IMR-90 (cell line): Measurements from ENCODE around the gene UVSSA. TPM values are rescaled to one million over a fixed set of nuclear protein-coding genes. Genes with fewer than 3 reads are reported as not detected.

ENCODE experiments used
- ATAC-seq: fragments of 200-7000 bp; cut with Tn5 transposase; 2 replicates; pipeline ENCODE4 v1.9.1; 2020; ENCODE audit warnings: low read depth, mild to moderate bottlenecking, moderate library complexity
- BruUV-seq: library from RNA; stranded (reverse); fragments of 400-500 nt; replicated peaks from 2 replicates; lab custom pipeline; 2021; lab: Mats Ljungman, UMichigan
- CTCF ChIA-PET: fragments of 300-600 bp; formaldehyde crosslinking; extraction: SDS; loops from one replicate; lab custom pipeline; 2021; ENCODE audit warnings: antibody characterized with exemption; lab: Yijun Ruan, JAX
- POLR2A ChIA-PET: fragments of 300-600 bp; sonication (Branson Sonifier 250); formaldehyde crosslinking; loops from one replicate; lab custom pipeline; 2022; ENCODE audit warnings: antibody characterized with exemption; ENCODE audit not compliant: unreplicated experiment; lab: Charles Lee
- DNase-seq: peaks from one replicate; pipeline ENCODE4 v3.0.0; 2013
- H2AFZ ChIP-seq: replicated peaks from 2 replicates; pipeline ENCODE3; 2013; ENCODE audit warnings: low read length, mild to moderate bottlenecking; ENCODE audit not compliant: poor library complexity
- H2AK5ac ChIP-seq: 2 replicates; pipeline ENCODE4 v1.6.1; 2013; ENCODE audit warnings: low read depth, low read length, inconsistent platforms
- H2AK9ac ChIP-seq: replicated peaks from 2 replicates; pipeline ENCODE3; 2013; ENCODE audit warnings: mild to moderate bottlenecking, low read depth, low read length, moderate library complexity; ENCODE audit not compliant: poor library complexity
- H2BK120ac ChIP-seq: 2 replicates; pipeline ENCODE4 v1.6.1; 2013; ENCODE audit warnings: low read depth, low read length, inconsistent platforms
- H2BK15ac ChIP-seq: 3 replicates; pipeline ENCODE4 v1.6.1; 2013; ENCODE audit warnings: low read depth, low read length, inconsistent platforms
- H2BK20ac ChIP-seq: 2 replicates; pipeline ENCODE4 v1.6.1; 2013; ENCODE audit warnings: low read depth, mild to moderate bottlenecking, inconsistent platforms, low read length, moderate library complexity
- H2BK5ac ChIP-seq: 2 replicates; pipeline ENCODE4 v1.6.1; 2013; ENCODE audit warnings: mild to moderate bottlenecking, low read depth, low read length, inconsistent platforms; ENCODE audit not compliant: poor library complexity, severe bottlenecking
- H3K14ac ChIP-seq: replicated peaks from 2 replicates; pipeline ENCODE4 v1.6.1; 2013; ENCODE audit warnings: low read depth, low read length, inconsistent platforms
- H3K18ac ChIP-seq: 2 replicates; pipeline ENCODE4 v1.6.1; 2013; ENCODE audit warnings: low read depth, low read length, control low read depth
- H3K23ac ChIP-seq: 2 replicates; pipeline ENCODE4 v1.6.1; 2013; ENCODE audit warnings: low read depth, low read length, inconsistent platforms
- H3K27ac ChIP-seq: 2 replicates; pipeline ENCODE4 v1.5.1; 2013; ENCODE audit warnings: mild to moderate bottlenecking, control low read depth, low read length; ENCODE audit not compliant: insufficient read depth
- H3K27me3 ChIP-seq: 2 replicates; pipeline ENCODE4 v1.6.1; 2013; ENCODE audit warnings: low read length; ENCODE audit not compliant: control insufficient read depth, insufficient read depth
- H3K36me3 ChIP-seq: 2 replicates; pipeline ENCODE4 v1.6.1; 2013; ENCODE audit warnings: low read length, mixed read lengths; ENCODE audit not compliant: control insufficient read depth, insufficient read depth
- H3K4ac ChIP-seq: 2 replicates; pipeline ENCODE4 v1.6.1; 2013; ENCODE audit warnings: low read depth, low read length, inconsistent platforms
- H3K4me1 ChIP-seq: 2 replicates; pipeline ENCODE4 v1.6.1; 2013; ENCODE audit warnings: low read length, mixed read lengths; ENCODE audit not compliant: control insufficient read depth, insufficient read depth
- H3K4me2 ChIP-seq: 2 replicates; pipeline ENCODE4 v1.6.1; 2013; ENCODE audit warnings: low read depth, mild to moderate bottlenecking, control low read depth, low read length, moderate library complexity
- H3K4me3 ChIP-seq: 2 replicates; pipeline ENCODE4 v1.5.1; 2013; ENCODE audit warnings: low read depth, mild to moderate bottlenecking, control low read depth, low read length, moderate library complexity; ENCODE audit not compliant: insufficient read depth
- H3K56ac ChIP-seq: 2 replicates; pipeline ENCODE4 v1.6.1; 2013; ENCODE audit warnings: low read length, inconsistent platforms; ENCODE audit not compliant: insufficient read depth; ENCODE audit errors: extremely low read depth
- H3K79me1 ChIP-seq, 2 experiments: 2 replicates each; pipeline ENCODE4 v1.6.1; 2013; ENCODE audit warnings: low read length in 2 of 2, inconsistent platforms in 1 of 2, low read depth in 1 of 2
- H3K9ac ChIP-seq: 2 replicates; pipeline ENCODE4 v1.6.1; 2013; ENCODE audit warnings: low read depth, low read length, control low read depth
- H3K9me1 ChIP-seq: 2 replicates; pipeline ENCODE4 v1.6.1; 2013; ENCODE audit warnings: low read length, inconsistent platforms; ENCODE audit not compliant: insufficient read depth
- H3K9me3 ChIP-seq: 2 replicates; pipeline ENCODE4 v1.6.1; 2013; ENCODE audit warnings: low read length; ENCODE audit not compliant: control insufficient read depth, insufficient read depth
- H4K20me1 ChIP-seq: 2 replicates; pipeline ENCODE4 v1.6.1; 2013; ENCODE audit warnings: low read length, inconsistent platforms; ENCODE audit not compliant: insufficient read depth
- H4K5ac ChIP-seq: 2 replicates; pipeline ENCODE4 v1.6.1; 2013; ENCODE audit warnings: mild to moderate bottlenecking, low read depth, low read length, control low read depth
- H4K8ac ChIP-seq, 2 experiments: 2 replicates each; pipeline ENCODE4 v1.6.1; 2013; ENCODE audit warnings: low read depth in 2 of 2, low read length in 2 of 2, control low read depth in 1 of 2, inconsistent platforms in 1 of 2
- H4K91ac ChIP-seq: 2 replicates; pipeline ENCODE4 v1.6.1; 2013; ENCODE audit warnings: low read depth, low read length, inconsistent platforms; ENCODE audit not compliant: insufficient read depth
- CEBPB ChIP-seq: IDR thresholded peaks from 2 replicates; pipeline ENCODE4 v1.6.1; 2012; ENCODE audit warnings: low read depth, low read length, improper control_type of control experiment
- CHD1 ChIP-seq: IDR thresholded peaks from 2 replicates; pipeline ENCODE4 v1.6.1; 2012; ENCODE audit warnings: low read depth, low read length, improper control_type of control experiment
- FOS ChIP-seq: fragments of 150-350 bp; IDR thresholded peaks from 2 replicates; pipeline ENCODE4 v1.6.1; 2016; ENCODE audit warnings: low read depth, low read length
- MXI1 ChIP-seq: IDR thresholded peaks from 2 replicates; pipeline ENCODE4 v1.6.1; 2012; ENCODE audit warnings: low read depth, mild to moderate bottlenecking, low read length, moderate library complexity, borderline replicate concordance
- NFE2L2 ChIP-seq: fragments of 150-350 bp; IDR thresholded peaks from 2 replicates; pipeline ENCODE4 v1.6.1; 2016; ENCODE audit warnings: low read depth, mild to moderate bottlenecking, low read length
- POLR2A ChIP-seq: IDR thresholded peaks from 2 replicates; pipeline ENCODE4 v1.6.1; 2012; ENCODE audit warnings: mild to moderate bottlenecking, low read depth, low read length
- RAD21 ChIP-seq: IDR thresholded peaks from 2 replicates; pipeline ENCODE4 v1.6.1; 2012; ENCODE audit warnings: low read length, improper control_type of control experiment
- RCOR1 ChIP-seq: IDR thresholded peaks from 2 replicates; pipeline ENCODE4 v1.6.1; 2012; ENCODE audit warnings: mild to moderate bottlenecking, low read length, improper control_type of control experiment; ENCODE audit not compliant: insufficient replicate concordance
- RFX5 ChIP-seq: IDR thresholded peaks from 2 replicates; pipeline ENCODE4 v1.8.0; 2012; ENCODE audit warnings: low read depth, mild to moderate bottlenecking, low read length, moderate library complexity
- SMC3 ChIP-seq: fragments of 150-350 bp; IDR thresholded peaks from 2 replicates; pipeline ENCODE4 v1.6.1; 2016; ENCODE audit warnings: low read depth, mild to moderate bottlenecking, antibody characterized with exemption, low read length, moderate library complexity
- WGBS, 2 experiments: methylation state at CpG; one replicate each; pipeline versions ENCODE4 v1.1.5 to v1.1.7; 2013; ENCODE audit warnings: missing lambda C conversion rate in 2 of 2; ENCODE audit not compliant: insufficient read length in 1 of 2; ENCODE audit errors: extremely low coverage in 2 of 2; 5-methylcytosine and 5-hydroxymethylcytosine counted together
- dilution Hi-C: fragments of 300-500 bp; cut with HindIII; formaldehyde crosslinking; loops from one replicate; pipeline ENCODE4 v1.14.3; 2018; ENCODE audit warnings: low sequenced_read_pairs; ENCODE audit not compliant: unreplicated experiment
- in situ Hi-C: fragments of 300-500 bp; cut with MboI; formaldehyde crosslinking; loops from 3 replicates; pipeline ENCODE4 v1.14.3; 2019; ENCODE audit warnings: low sequenced_read_pairs, inconsistent platforms, mixed read lengths
- intact Hi-C: fragments of 100-400 bp; cut with micrococcal nuclease; formaldehyde crosslinking; loops from 2 replicates; pipeline ENCODE4 v1.10.0; 2022
- polyA plus RNA-seq, 3 experiments: library from polyadenylated mRNA; depleted of rRNA; stranded (reverse); fragments of >200 nt; gene quantifications; 2 replicates each; pipeline ENCODE4 v1.2.3, GENCODE V29; 2012; ENCODE audit warnings: low replicate concordance in 1 of 3
- total RNA-seq: library from RNA; depleted of rRNA; stranded (reverse); fragments of >200 nt; gene quantifications from 2 replicates; pipeline ENCODE4 v1.2.3, GENCODE V29; 2012
- TF ChIP-seq, protein P1 (sequence below): conservative IDR thresholded peaks from 2 replicates; pipeline ENCODE4 v1.5.1; 2012; ENCODE audit warnings: mild to moderate bottlenecking, low read depth, low read length, improper control_type of control experiment
- TF ChIP-seq, protein P2 (sequence below): fragments of 150-350 bp; IDR thresholded peaks from 2 replicates; pipeline ENCODE4 v1.6.1; 2017; ENCODE audit warnings: mild to moderate bottlenecking, antibody characterized with exemption, low read length, low read depth

Gene UVSSA
- total and polyA plus RNA-seq, 2 of the 4 experiments (the other 2 are of a cell fraction), result 1.4 to 8.4 TPM

DNA sequence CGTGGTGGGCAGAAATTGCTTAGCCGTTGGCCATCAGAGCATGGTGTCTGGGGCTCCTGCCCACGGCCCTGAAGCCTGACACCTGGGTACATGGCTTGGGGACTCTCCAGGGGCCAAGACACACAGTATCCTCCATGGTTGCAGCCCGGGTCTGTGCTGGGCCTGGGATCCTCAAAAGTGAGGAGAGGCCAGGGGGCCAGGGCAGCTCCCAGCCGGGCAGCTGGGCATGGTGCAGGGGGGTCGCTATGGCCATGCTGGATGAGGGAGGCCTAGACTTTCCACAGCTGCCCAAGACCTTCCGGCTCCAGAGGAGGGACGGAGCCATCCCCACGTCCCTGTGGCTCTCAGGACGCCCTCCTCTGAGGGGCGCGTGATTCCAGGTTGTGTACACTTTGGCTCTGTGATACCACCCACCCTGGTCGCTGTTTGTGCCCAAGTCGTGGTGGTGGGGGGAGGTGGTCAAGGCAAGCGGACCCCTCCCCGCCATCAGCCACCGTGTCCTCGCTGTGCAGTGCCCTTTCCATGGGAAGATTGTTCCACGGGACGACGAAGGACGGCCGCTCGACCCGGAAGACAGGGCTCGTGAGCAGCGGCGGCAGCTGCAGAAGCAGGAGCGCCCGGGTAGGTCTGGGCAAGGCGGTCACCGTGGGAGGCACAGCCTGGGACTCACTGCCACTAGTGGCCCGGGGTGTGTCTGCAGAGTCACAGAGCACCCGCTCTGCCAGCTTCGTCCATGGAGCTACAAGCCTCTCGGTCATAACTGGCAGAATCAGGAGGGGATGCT, 33.6 kb downstream of the UVSSA start:
- Histone ChIP-seq H3K4me2 (no peak overlapping the region), H4K5ac (no peak overlapping the region), H2BK5ac (no peak overlapping the region), H3K4me3 (no peak overlapping the region), H3K56ac (no peak overlapping the region), H3K4me1 (no peaks in the 10 kb centered on the region), H3K9me3 (no peaks in the 10 kb centered on the region), H2BK15ac (no peak overlapping the region), H3K14ac (no peak overlapping the region), H2BK20ac (no peak overlapping the region), H3K23ac (no peak overlapping the region), H3K4ac (no peak overlapping the region), H3K9ac (no peak overlapping the region), H4K8ac (no peak overlapping the region), H3K18ac (no peak overlapping the region), H2AK9ac (no peak overlapping the region), H3K36me3 (peaks cover 22% of the 10 kb centered on the region), H3K27ac (no peak overlapping the region), H4K91ac (no peak overlapping the region), H2AFZ (no peak overlapping the region), H4K20me1 (no peaks in the 10 kb centered on the region), H2BK120ac (no peak overlapping the region), H2AK5ac (no peak overlapping the region), H3K9me1 (no peaks in the 10 kb centered on the region), H3K79me1 (no peaks in the 10 kb centered on the region), H3K27me3 (no peaks in the 10 kb centered on the region)
- in situ Hi-C loops (no loop called here), dilution Hi-C loops (no loop called here), intact Hi-C loops (no loop called here)
- POLR2A ChIA-PET, result no interaction called here
- TF ChIP-seq CEBPB (no peak), RFX5 (no peak), RCOR1 (no peak), RAD21 (no peak), CHD1 (no peak), FOS (no peak), POLR2A (no peak), SMC3 (no peak), NFE2L2 (no peak), MXI1 (no peak)
- TF ChIP-seq, protein P1, sequence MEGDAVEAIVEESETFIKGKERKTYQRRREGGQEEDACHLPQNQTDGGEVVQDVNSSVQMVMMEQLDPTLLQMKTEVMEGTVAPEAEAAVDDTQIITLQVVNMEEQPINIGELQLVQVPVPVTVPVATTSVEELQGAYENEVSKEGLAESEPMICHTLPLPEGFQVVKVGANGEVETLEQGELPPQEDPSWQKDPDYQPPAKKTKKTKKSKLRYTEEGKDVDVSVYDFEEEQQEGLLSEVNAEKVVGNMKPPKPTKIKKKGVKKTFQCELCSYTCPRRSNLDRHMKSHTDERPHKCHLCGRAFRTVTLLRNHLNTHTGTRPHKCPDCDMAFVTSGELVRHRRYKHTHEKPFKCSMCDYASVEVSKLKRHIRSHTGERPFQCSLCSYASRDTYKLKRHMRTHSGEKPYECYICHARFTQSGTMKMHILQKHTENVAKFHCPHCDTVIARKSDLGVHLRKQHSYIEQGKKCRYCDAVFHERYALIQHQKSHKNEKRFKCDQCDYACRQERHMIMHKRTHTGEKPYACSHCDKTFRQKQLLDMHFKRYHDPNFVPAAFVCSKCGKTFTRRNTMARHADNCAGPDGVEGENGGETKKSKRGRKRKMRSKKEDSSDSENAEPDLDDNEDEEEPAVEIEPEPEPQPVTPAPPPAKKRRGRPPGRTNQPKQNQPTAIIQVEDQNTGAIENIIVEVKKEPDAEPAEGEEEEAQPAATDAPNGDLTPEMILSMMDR, result no peak
- TF ChIP-seq, protein P2, sequence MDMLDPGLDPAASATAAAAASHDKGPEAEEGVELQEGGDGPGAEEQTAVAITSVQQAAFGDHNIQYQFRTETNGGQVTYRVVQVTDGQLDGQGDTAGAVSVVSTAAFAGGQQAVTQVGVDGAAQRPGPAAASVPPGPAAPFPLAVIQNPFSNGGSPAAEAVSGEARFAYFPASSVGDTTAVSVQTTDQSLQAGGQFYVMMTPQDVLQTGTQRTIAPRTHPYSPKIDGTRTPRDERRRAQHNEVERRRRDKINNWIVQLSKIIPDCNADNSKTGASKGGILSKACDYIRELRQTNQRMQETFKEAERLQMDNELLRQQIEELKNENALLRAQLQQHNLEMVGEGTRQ, result no peak
- DNase-seq (no peak), ATAC-seq (no peak)
- no TSS peak for BruUV-seq
- 96% methylated on average over 21 of the region's 36 CpGs; no CpG with 5 or more reads in 1 of the 2 experiments for WGBS, 2 experiments
- CTCF ChIA-PET, result no interaction called here
